ENCODE measurements around the gene MRGPRF.

The MRGPRF gene

GRCh38 chr11:69013009-69013951 is at the start of gene MRGPRF:
TSS of gene MRGPRF (minus strand) at chr11:69013246. CDS start at chr11:69009901, 3,345 bp downstream.
- no peak for DNase-seq

DNA sequence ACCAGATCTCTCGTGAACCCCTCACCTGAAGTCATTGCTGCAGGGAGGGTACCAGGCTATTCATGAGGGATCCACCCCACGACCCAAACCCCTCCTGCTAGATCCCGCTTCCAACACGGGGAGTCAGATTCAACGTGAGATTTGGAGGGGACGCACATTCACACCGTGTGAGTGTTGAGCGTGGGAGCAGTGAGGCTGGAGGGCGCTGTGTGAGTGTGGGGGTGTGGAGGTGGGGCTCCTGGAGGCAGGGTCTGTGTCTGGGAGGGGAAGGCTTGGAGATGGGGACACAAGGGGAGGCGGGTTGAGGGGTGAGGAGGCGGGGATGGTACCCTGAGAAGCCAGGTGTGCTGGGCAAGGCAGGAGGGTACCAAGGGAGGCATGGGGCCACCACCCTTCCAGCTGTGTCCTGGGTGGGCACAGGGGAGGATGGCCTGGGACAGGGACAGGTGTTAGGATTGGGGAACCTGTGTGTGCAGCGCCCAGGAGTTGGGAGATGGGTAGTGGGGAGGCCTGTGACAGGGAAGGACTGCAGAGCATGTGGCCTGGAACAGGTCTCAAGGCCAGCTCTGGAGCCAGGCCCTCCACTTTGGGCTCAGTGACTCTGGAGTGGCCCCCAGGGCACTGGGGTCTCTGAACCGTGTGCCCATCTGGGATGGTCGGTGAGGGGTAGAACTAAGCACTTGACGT is 49.3 kb upstream of the MRGPRF start:
- no peak for DNase-seq

DNA sequence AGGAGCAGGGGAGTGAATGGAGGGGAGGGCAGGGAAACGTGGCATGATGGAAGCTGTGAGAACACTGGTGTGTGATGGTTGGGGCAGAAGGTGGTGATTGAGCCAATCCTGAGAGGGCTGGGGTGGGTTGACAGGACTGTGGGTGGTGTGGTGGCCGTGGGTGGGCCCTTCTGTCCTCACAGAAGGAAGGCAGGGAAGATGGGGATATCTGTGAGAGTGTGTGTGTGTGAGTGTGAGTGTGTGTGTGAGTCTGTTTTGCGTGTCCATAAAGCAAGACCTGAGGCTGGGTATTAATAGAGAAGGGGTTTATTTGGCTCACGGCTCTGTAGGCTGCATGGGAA is 48.6 kb upstream of the MRGPRF start:
- DNase-seq: no peak

GRCh38 chr11:69060806-69061712 is 48.0 kb upstream of the MRGPRF start:
- no peak for DNase-seq

DNA sequence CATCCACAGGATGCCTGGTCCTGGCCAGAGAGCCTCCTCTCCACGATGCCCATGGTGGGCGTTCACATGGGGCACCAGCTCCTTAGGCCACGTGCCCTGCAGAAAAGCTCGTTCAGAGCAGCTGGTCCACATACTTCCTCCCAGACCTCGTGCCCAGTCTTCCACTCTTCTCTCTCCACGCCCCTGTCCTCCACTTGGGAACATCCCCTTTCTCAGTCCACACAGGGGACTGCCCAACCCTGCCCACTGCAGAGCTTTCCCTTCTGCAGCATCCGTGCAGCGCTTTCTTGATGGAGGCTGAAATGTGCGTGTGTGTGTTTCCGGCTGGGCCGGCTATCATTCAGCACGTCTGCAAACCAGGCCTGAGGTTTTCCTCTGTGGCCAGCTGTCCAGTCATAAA is 46.9 kb upstream of the MRGPRF start:
- no peak for DNase-seq

GRCh38 chr11:69059429-69059828 is 46.4 kb upstream of the MRGPRF start:
- no peak for DNase-seq

GRCh38 chr11:69058511-69059270 is 45.6 kb upstream of the MRGPRF start:
- DNase-seq: no peak

GRCh38 chr11:69057801-69058200 is 44.8 kb upstream of the MRGPRF start:
- DNase-seq: no peak

DNA sequence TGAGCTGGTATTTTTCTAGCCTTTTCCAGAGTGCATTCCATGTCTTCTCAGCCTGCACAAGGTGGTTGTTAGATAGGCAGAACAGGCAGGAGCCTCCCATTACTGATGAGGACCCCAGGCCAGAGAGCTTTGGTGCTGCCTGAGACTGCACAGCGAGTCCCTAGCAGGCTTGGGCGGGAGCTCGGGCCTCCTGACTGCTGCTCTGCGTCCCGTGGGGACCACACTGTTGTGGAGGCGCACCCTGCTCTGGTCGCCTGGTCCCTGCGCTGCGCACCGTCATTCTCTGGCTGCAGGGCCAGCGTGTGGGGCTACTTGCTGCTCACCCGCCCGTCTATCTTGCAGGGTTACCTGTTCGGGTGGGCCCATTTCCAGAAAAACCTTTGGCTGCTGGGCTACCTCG is 44.2 kb upstream of the MRGPRF start:
- no peak for DNase-seq

- peak; percentile 10 for DNase-seq
Observed at GRCh38 chr11:69055598-69056516, 42.8 kb upstream of the MRGPRF start.

DNA sequence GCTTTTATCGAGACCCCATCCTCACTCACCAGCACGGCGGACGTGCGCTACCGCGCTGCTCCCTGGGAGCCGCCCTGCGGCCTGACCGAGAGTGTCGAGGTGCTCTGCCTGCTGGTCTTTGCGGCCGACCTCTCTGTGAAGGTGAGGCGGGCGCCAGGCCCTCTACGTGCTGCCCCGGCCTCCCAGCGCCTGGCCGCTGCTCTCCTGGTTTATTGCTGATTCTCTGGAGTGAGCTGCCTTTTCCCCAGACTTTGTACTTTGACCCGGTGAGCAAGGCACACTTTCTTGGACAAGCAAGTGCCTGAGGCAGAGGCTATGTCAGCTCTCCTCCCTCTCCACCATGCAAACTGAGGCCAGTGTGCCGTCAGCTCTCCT is 42.2 kb upstream of the MRGPRF start:
- DNase-seq: no peak

DNA sequence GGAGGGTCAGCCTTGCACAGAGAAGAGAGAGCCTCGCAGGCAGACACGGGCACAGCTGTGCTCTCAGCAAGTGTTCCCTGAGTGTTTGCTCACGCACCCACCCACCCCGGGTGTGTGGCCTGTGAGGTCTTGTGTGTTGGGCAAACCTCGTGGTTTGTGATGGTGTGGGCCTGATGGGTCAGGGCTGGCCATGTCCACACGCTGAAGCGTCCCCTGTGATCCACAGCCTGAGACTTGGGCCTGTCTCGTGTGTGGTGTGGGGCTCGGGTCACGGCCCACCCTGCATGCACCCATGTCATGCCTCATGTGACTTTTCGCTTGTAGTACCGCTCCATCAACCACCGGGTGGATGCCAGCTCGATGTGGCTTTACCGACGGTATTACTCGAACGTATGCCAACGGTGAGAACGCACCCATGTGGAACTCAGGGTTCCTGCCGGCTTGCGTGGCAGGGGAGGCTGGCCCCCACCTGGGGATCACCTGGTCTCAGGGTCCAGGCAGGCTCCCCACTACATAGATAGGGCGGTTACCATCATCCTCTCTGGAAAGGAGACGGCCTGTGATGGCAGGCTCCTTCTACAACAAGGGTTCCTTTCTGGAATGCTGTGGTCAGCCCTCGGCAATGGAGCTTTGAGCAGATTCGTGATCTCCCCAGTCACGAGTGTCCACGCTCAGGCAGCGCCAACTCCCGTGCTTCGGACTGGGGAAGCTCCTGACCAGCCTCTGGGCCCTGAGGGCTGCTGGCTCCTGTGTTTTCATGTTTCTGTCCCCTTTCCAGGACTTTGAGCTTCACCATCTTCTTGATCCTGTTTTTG is 41.6 kb upstream of the MRGPRF start:
- DNase-seq: no peak

GRCh38 chr11:69053546-69054396 is 40.7 kb upstream of the MRGPRF start:
- DNase-seq: no peak

DNA sequence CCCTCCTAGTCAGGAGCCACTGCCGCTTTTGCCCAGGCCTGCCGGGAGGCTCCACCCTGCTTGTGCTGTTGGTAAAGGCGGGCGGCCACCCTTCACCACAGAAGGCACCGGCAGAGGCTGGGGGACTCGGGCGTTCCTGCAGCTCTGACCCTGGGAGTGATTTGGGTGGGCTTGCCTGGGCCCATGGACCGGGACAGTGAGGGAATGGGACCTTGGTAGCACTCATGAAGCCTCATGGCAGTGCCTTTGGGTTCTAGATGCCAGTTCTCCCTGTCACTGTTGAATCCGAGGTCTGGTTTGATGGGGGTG is 40.1 kb upstream of the MRGPRF start:
- no peak for DNase-seq

DNA sequence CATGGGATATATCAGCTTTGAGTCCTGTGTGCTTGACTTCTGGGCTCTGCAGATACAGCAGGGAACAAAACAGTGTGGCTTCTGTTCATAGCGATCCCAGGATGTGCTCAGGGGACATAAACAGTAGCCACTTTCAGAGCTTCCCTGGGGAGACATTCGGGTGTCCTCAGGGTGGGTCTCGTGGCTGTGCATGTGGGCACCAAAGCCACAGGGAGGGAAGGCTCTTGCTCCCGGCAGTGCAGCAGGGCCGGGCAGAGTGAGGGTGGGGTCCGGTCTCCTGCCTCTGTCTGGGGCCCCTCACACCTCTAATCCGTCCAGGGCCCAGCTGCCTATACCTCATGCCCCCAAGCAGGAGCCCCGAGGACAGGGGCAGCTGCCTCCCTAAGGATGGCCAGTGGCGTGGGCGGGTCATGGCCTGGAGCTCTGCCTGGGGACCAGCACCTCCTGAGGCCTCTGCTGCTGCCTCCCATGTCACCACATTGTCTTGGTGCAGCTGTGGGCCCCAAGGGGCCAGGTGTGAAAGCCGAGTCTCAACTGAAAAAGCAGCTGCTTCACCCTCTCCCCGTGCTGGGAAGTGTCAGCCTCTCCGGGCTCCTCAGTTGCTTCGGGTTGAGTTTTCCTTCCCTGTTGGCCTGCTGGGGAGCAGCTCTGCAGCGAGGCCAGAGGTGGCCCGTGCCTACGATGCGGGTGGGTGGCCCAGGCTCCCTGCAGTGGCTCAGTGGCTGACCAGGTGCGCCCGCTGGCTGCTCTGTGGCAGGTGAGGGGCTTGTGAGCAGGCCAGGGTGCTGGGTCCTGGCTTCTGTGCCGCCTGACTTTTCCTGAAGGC is 39.5 kb upstream of the MRGPRF start:
- DNase-seq: no peak

GRCh38 chr11:69051381-69052342 is 38.6 kb upstream of the MRGPRF start:
- DNase-seq: no peak

GRCh38 chr11:69050592-69051380 is 37.7 kb upstream of the MRGPRF start:
- no peak for DNase-seq

Data from CD4-positive, alpha-beta T cell treated with Interleukin-4 for 4 hours (primary cell).